IMR-90 (cell line): Measurements from ENCODE around the gene LRRC75B. TPM values are rescaled to one million over a fixed set of nuclear protein-coding genes. Genes with fewer than 3 reads are reported as not detected.
"Not testable (repeated sequence)": the region's sequence is repeated elsewhere in the genome, so short reads cannot be mapped to it uniquely, and the experiment has no call there.

ENCODE experiments used
- ATAC-seq: fragments of 200-7000 bp; cut with Tn5 transposase; 2 replicates; pipeline ENCODE4 v1.9.1; 2020; ENCODE audit warnings: low read depth, mild to moderate bottlenecking, moderate library complexity
- BruUV-seq: library from RNA; stranded (reverse); fragments of 400-500 nt; replicated peaks from 2 replicates; lab custom pipeline; 2021; lab: Mats Ljungman, UMichigan
- CTCF ChIA-PET: fragments of 300-600 bp; formaldehyde crosslinking; extraction: SDS; loops from one replicate; lab custom pipeline; 2021; ENCODE audit warnings: antibody characterized with exemption; lab: Yijun Ruan, JAX
- POLR2A ChIA-PET: fragments of 300-600 bp; sonication (Branson Sonifier 250); formaldehyde crosslinking; loops from one replicate; lab custom pipeline; 2022; ENCODE audit warnings: antibody characterized with exemption; ENCODE audit not compliant: unreplicated experiment; lab: Charles Lee
- DNase-seq: peaks from one replicate; pipeline ENCODE4 v3.0.0; 2013
- H2AFZ ChIP-seq: replicated peaks from 2 replicates; pipeline ENCODE3; 2013; ENCODE audit warnings: low read length, mild to moderate bottlenecking; ENCODE audit not compliant: poor library complexity
- H2AK5ac ChIP-seq: 2 replicates; pipeline ENCODE4 v1.6.1; 2013; ENCODE audit warnings: low read depth, low read length, inconsistent platforms
- H2AK9ac ChIP-seq: replicated peaks from 2 replicates; pipeline ENCODE3; 2013; ENCODE audit warnings: mild to moderate bottlenecking, low read depth, low read length, moderate library complexity; ENCODE audit not compliant: poor library complexity
- H2BK120ac ChIP-seq: 2 replicates; pipeline ENCODE4 v1.6.1; 2013; ENCODE audit warnings: low read depth, low read length, inconsistent platforms
- H2BK15ac ChIP-seq: 3 replicates; pipeline ENCODE4 v1.6.1; 2013; ENCODE audit warnings: low read depth, low read length, inconsistent platforms
- H2BK20ac ChIP-seq: 2 replicates; pipeline ENCODE4 v1.6.1; 2013; ENCODE audit warnings: low read depth, mild to moderate bottlenecking, inconsistent platforms, low read length, moderate library complexity
- H2BK5ac ChIP-seq: 2 replicates; pipeline ENCODE4 v1.6.1; 2013; ENCODE audit warnings: mild to moderate bottlenecking, low read depth, low read length, inconsistent platforms; ENCODE audit not compliant: poor library complexity, severe bottlenecking
- H3K14ac ChIP-seq: replicated peaks from 2 replicates; pipeline ENCODE4 v1.6.1; 2013; ENCODE audit warnings: low read depth, low read length, inconsistent platforms
- H3K18ac ChIP-seq: 2 replicates; pipeline ENCODE4 v1.6.1; 2013; ENCODE audit warnings: low read depth, low read length, control low read depth
- H3K23ac ChIP-seq: 2 replicates; pipeline ENCODE4 v1.6.1; 2013; ENCODE audit warnings: low read depth, low read length, inconsistent platforms
- H3K27ac ChIP-seq: 2 replicates; pipeline ENCODE4 v1.5.1; 2013; ENCODE audit warnings: mild to moderate bottlenecking, control low read depth, low read length; ENCODE audit not compliant: insufficient read depth
- H3K27me3 ChIP-seq: 2 replicates; pipeline ENCODE4 v1.6.1; 2013; ENCODE audit warnings: low read length; ENCODE audit not compliant: control insufficient read depth, insufficient read depth
- H3K36me3 ChIP-seq: 2 replicates; pipeline ENCODE4 v1.6.1; 2013; ENCODE audit warnings: low read length, mixed read lengths; ENCODE audit not compliant: control insufficient read depth, insufficient read depth
- H3K4ac ChIP-seq: 2 replicates; pipeline ENCODE4 v1.6.1; 2013; ENCODE audit warnings: low read depth, low read length, inconsistent platforms
- H3K4me1 ChIP-seq: 2 replicates; pipeline ENCODE4 v1.6.1; 2013; ENCODE audit warnings: low read length, mixed read lengths; ENCODE audit not compliant: control insufficient read depth, insufficient read depth
- H3K4me2 ChIP-seq: 2 replicates; pipeline ENCODE4 v1.6.1; 2013; ENCODE audit warnings: low read depth, mild to moderate bottlenecking, control low read depth, low read length, moderate library complexity
- H3K4me3 ChIP-seq: 2 replicates; pipeline ENCODE4 v1.5.1; 2013; ENCODE audit warnings: low read depth, mild to moderate bottlenecking, control low read depth, low read length, moderate library complexity; ENCODE audit not compliant: insufficient read depth
- H3K56ac ChIP-seq: 2 replicates; pipeline ENCODE4 v1.6.1; 2013; ENCODE audit warnings: low read length, inconsistent platforms; ENCODE audit not compliant: insufficient read depth; ENCODE audit errors: extremely low read depth
- H3K79me1 ChIP-seq, 2 experiments: 2 replicates each; pipeline ENCODE4 v1.6.1; 2013; ENCODE audit warnings: low read length in 2 of 2, inconsistent platforms in 1 of 2, low read depth in 1 of 2
- H3K9ac ChIP-seq: 2 replicates; pipeline ENCODE4 v1.6.1; 2013; ENCODE audit warnings: low read depth, low read length, control low read depth
- H3K9me1 ChIP-seq: 2 replicates; pipeline ENCODE4 v1.6.1; 2013; ENCODE audit warnings: low read length, inconsistent platforms; ENCODE audit not compliant: insufficient read depth
- H3K9me3 ChIP-seq: 2 replicates; pipeline ENCODE4 v1.6.1; 2013; ENCODE audit warnings: low read length; ENCODE audit not compliant: control insufficient read depth, insufficient read depth
- H4K20me1 ChIP-seq: 2 replicates; pipeline ENCODE4 v1.6.1; 2013; ENCODE audit warnings: low read length, inconsistent platforms; ENCODE audit not compliant: insufficient read depth
- H4K5ac ChIP-seq: 2 replicates; pipeline ENCODE4 v1.6.1; 2013; ENCODE audit warnings: mild to moderate bottlenecking, low read depth, low read length, control low read depth
- H4K8ac ChIP-seq, 2 experiments: 2 replicates each; pipeline ENCODE4 v1.6.1; 2013; ENCODE audit warnings: low read depth in 2 of 2, low read length in 2 of 2, control low read depth in 1 of 2, inconsistent platforms in 1 of 2
- H4K91ac ChIP-seq: 2 replicates; pipeline ENCODE4 v1.6.1; 2013; ENCODE audit warnings: low read depth, low read length, inconsistent platforms; ENCODE audit not compliant: insufficient read depth
- CEBPB ChIP-seq: IDR thresholded peaks from 2 replicates; pipeline ENCODE4 v1.6.1; 2012; ENCODE audit warnings: low read depth, low read length, improper control_type of control experiment
- WGBS, 2 experiments: methylation state at CpG; one replicate each; pipeline versions ENCODE4 v1.1.5 to v1.1.7; 2013; ENCODE audit warnings: missing lambda C conversion rate in 2 of 2; ENCODE audit not compliant: insufficient read length in 1 of 2; ENCODE audit errors: extremely low coverage in 2 of 2; 5-methylcytosine and 5-hydroxymethylcytosine counted together
- dilution Hi-C: fragments of 300-500 bp; cut with HindIII; formaldehyde crosslinking; loops from one replicate; pipeline ENCODE4 v1.14.3; 2018; ENCODE audit warnings: low sequenced_read_pairs; ENCODE audit not compliant: unreplicated experiment
- in situ Hi-C: fragments of 300-500 bp; cut with MboI; formaldehyde crosslinking; loops from 3 replicates; pipeline ENCODE4 v1.14.3; 2019; ENCODE audit warnings: low sequenced_read_pairs, inconsistent platforms, mixed read lengths
- intact Hi-C: fragments of 100-400 bp; cut with micrococcal nuclease; formaldehyde crosslinking; loops from 2 replicates; pipeline ENCODE4 v1.10.0; 2022
- polyA plus RNA-seq, 3 experiments: library from polyadenylated mRNA; depleted of rRNA; stranded (reverse); fragments of >200 nt; gene quantifications; 2 replicates each; pipeline ENCODE4 v1.2.3, GENCODE V29; 2012; ENCODE audit warnings: low replicate concordance in 1 of 3
- total RNA-seq: library from RNA; depleted of rRNA; stranded (reverse); fragments of >200 nt; gene quantifications from 2 replicates; pipeline ENCODE4 v1.2.3, GENCODE V29; 2012

The LRRC75B gene
- total and polyA plus RNA-seq, 2 of the 4 experiments (the other 2 are of a cell fraction) = 1.6 to 10.7 TPM

- ATAC-seq = 0 out of 2 replicates have a peak, but pooled peaks have one; percentile 32
- H2BK15ac ChIP-seq, in situ Hi-C loops, H3K14ac ChIP-seq, H3K23ac ChIP-seq, H3K9me3 ChIP-seq, H3K27me3 ChIP-seq, H2BK20ac ChIP-seq, CTCF ChIA-PET, H3K9ac ChIP-seq, H3K36me3 ChIP-seq, H2BK5ac ChIP-seq, BruUV-seq, H3K9me1 ChIP-seq, H2BK120ac ChIP-seq, H3K79me1 ChIP-seq, POLR2A ChIA-PET, H3K18ac ChIP-seq, H4K91ac ChIP-seq, H3K56ac ChIP-seq, H3K4ac ChIP-seq, H4K20me1 ChIP-seq, H2AFZ ChIP-seq, H2AK9ac ChIP-seq, H3K4me3 ChIP-seq, intact Hi-C loops, H2AK5ac ChIP-seq, dilution Hi-C loops, H3K4me2 ChIP-seq, H4K5ac ChIP-seq: not testable (repeated sequence)
- TF ChIP-seq CEBPB = peak; percentile 52
- DNase-seq = peak; percentile 36
- Histone ChIP-seq H3K27ac (peak overlapping the region; percentile 55; the same call in 1 of the 2 replicates), H3K4me1 (peaks cover 13% of the 10 kb centered on the region; the same call in 1 of the 2 replicates), H4K8ac (peak overlapping the region in 1 of 2 experiments; percentile 40; a peak in 1 of 4 replicates)
- WGBS, 2 experiments = no CpG with 5 or more reads among the region's 16 CpGs
Measured at GRCh38 chr22:24631430-24632122, 38.7 kb upstream of the LRRC75B start.

- H2BK120ac ChIP-seq, H2BK5ac ChIP-seq, H4K91ac ChIP-seq, H3K36me3 ChIP-seq, POLR2A ChIA-PET, H3K4me3 ChIP-seq, H3K4me2 ChIP-seq, H3K9ac ChIP-seq, BruUV-seq, H3K4ac ChIP-seq, H3K9me3 ChIP-seq, H2AK9ac ChIP-seq, H3K18ac ChIP-seq, H3K9me1 ChIP-seq, H4K20me1 ChIP-seq, intact Hi-C loops, H4K5ac ChIP-seq, H2BK15ac ChIP-seq, H3K79me1 ChIP-seq, in situ Hi-C loops, ATAC-seq, CTCF ChIA-PET, H3K23ac ChIP-seq, H2AK5ac ChIP-seq, H2AFZ ChIP-seq, H3K27me3 ChIP-seq, dilution Hi-C loops, H2BK20ac ChIP-seq, H3K56ac ChIP-seq, H4K8ac ChIP-seq, H3K14ac ChIP-seq: not testable (repeated sequence)
- no CpG with 5 or more reads among the region's 7 CpGs for WGBS, 2 experiments
- peak; percentile 32 for DNase-seq
- peaks cover 13% of the 10 kb centered on the region; the same call in 1 of the 2 replicates for H3K4me1 ChIP-seq
- H3K27ac ChIP-seq = peak overlapping the region; percentile 55; the same call in 1 of the 2 replicates
Measured at GRCh38 chr22:24630812-24631427, 38.0 kb upstream of the LRRC75B start.
